GM19035 (cell line): ENCODE results near the gene UPK3BL2.
"Not testable (repeated sequence)": the region's sequence is repeated elsewhere in the genome, so short reads cannot be mapped to it uniquely, and the experiment has no call there.

Source experiments
- ATAC-seq: cut with Tn5 transposase; IDR thresholded peaks from one replicate; pipeline ENCODE4 v1.9.1; 2021; ENCODE audit not compliant: unreplicated experiment

The UPK3BL2 gene, protein sequence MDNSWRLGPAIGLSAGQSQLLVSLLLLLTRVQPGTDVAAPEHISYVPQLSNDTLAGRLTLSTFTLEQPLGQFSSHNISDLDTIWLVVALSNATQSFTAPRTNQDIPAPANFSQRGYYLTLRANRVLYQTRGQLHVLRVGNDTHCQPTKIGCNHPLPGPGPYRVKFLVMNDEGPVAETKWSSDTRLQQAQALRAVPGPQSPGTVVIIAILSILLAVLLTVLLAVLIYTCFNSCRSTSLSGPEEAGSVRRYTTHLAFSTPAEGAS

DNA sequence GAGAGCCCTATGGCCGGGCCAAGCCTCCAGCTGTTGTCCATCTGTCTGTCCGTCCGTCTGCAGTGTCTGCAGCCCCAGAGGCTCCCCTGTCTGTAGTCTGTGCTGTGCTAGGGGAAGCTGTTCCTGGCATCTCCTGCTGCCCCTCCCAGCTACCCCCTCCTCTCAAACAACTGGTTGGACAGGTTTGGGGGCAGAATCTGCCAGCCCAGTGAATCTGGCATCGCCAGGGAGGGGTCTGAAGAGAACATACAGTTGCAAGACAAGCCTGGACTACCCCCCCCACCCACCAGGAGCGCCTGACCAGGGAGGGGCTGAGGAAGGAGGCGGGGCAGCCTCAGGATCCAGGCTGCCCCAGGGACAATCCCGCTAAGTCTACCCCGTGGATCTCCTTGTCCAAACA lies at the start of gene UPK3BL2:
UPK3BL2 (minus strand) TSS at position 101 of the 400 bp plus-strand sequence; CDS start at position 41, 60 bp downstream.
- not testable (repeated sequence) for ATAC-seq

DNA sequence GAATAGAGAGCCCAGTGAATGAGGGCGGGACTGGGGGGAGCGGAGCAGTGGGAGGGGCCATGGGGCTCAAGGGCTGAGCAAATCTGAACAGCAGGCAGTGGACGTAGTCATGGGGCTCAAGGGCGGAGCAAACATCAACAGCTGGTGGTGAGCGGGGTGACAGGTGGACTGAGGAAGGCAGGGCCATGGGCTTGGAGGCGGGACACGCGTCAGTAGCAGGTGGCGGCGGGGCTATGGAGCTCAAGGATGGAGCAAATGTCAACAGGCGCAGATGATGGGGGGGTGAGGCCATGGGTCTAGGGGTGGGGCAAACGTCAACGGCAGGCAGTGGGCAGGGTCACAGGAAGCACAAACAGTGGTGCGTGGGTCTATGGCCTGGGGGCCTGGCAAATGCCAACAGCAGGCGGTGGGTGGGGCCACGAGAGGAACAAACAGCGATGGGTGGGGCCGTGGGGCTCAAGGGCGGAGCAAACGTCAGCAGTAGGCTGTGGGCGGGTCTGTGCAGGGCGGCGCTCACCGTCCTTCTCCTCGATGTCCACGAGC lies 49.1 kb upstream of the UPK3BL2 start:
- peak; percentile 54 for ATAC-seq

DNA sequence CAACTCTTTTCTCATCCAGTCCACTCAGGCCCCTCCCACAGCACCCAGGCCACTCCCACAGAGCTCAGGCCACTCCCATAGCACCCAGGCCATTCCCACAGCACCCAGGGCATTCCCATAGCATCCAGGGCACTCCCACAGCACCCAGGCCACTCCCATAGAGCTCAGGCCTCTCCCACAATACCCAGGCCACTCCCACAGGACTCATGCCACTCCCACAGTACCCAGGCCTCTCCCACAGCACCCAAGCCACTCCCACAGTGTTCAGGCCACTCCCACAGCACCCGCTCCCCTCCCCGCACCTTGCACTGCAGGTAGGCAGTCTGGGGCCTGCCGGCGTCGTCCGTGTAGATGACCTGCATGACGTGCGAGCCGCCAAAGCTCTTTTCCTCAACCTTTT lies 46.4 kb upstream of the UPK3BL2 start:
- peak; percentile 43 for ATAC-seq

DNA sequence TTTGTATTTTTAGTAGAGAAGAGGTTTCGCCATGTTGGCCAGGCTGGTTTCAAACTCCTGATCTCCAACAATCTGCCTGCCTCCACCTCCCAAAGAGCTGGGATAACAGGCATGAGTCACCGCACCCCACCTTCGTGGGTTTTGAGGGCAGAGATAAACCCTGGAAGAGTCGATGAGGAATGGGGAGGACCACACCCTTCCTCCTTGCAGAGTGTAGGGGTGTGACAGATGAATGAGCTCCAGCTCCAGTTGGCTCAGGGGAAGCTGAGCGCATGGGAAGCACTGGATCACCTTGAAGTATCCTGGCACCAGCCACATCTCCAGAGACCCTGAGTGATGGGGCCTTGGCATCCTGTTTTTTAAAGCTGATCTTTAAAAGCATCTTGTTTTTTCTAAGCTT lies 40.0 kb upstream of the UPK3BL2 start:
- ATAC-seq, result not testable (repeated sequence)

DNA sequence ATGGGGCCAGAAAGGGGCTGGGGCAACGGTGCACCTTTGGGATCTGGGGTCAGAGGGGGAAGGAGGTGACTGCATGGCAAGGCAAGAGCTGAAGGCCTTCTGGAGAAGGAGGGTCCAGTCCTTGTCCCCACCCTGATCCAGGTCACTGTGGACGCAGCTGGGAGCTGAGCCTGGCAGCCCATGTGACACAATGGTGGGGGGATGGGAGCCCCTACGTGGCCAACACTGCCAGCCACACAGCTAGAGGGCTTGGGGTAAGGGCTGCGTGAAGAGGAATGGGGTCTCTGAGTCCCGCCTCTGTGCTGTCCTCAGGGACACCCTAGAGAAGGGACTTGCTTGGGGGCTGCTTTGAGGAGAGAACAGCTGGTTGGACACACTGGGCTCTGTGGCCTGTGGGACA lies 38.2 kb upstream of the UPK3BL2 start:
- ATAC-seq, result not testable (repeated sequence)

DNA sequence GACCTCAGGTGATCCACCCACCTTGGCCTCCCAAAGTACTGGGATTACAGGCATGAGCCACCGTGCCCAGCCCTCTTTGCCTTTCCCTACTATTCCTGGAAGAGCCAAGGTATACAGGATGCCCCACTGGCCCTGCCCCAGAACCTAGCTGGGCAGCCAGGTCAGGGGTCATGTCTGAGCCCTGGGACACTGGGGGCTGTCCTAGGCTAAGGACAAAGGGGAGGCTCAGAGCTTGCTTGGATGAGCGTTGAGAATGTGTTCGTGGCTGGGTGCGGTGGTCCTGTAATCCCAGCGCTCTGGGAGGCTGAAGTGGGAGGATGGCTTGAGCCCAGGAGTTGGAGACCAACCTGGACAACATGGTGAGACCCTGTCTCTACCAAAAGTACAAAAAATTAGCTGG lies 35.0 kb upstream of the UPK3BL2 start:
- ATAC-seq, result not testable (repeated sequence)

DNA sequence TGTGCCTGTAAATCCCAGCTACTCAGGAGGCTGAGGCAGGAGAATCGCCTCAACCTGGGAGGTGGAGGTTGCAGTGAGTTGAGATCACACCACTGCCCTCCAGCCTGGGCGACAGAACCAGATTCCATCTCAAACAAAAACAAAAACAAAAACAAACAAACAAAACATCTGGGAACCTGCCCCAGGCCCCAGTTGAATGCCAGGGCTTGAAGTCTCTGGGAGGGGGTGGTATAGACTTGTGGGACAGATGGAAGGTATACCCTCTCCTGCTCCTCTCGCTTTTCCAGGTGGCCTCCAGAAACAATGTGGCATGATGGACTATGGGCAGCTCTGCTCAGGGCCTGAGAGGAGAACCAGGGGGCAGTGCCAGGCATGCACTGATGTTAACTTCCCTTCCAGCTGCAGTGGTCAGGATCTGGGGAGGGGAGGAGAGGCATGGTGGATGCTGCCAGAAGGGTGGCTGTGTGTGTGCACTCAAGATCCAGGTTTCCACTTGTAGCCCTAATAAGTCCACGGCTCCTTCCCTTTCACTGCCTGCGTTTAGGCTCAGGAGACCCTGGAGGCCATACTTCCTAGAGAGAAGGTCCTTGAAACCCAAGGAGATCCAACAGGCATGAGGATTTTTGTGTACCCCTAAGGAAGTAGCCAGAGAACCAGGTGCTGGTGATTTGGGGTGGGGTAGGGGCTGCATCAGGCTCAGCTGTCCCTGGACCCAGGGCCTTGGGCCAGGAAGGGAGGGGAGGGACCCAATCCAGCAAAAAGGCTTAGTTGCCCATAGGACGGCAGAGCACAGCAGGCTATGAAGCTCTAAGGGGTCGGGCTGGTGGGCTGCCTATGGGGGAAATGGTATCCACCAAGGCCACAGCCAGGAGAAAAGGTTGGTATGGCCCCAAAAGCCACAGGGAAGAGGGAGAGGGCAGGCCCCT lies 34.1 kb upstream of the UPK3BL2 start:
- ATAC-seq, result not testable (repeated sequence)

DNA sequence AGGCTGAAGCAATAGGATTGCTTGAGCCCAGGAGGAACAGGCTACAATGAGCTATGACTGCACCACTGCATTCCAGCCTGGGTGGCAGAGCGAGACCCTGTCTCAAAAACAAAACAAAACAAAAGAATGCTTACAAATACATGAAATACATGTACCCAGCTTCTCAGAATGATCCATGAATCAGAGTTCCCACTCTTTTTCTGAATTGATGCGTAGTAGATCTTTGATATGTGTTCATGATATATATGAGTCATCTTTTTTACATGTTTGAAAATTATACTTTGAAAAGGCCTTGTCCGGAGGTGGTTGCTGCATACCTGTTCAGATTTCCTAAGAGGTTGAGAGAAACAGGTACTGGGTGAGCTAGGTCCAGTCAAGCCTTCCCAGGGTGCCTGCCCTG lies 32.9 kb upstream of the UPK3BL2 start:
- ATAC-seq, result not testable (repeated sequence)

DNA sequence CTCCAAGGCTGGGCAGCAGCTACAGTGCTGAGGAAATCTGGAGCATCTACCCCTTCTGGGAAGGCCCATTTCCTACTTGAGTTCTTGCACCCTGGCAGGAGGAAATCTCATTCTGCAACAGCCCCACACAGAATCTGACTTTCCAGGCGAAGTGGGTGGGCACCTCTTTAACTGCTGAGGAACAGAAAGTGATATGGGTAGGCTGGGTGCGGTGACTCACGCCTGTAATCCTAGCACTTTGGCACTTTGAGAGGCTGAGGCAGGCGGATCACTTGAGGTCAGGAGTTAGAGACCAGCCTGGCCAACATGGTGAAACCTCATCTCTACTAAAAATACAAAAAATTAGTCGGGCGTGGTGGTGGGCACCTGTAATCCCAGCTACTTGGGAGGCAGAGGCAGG lies 31.1 kb upstream of the UPK3BL2 start:
- not testable (repeated sequence) for ATAC-seq

DNA sequence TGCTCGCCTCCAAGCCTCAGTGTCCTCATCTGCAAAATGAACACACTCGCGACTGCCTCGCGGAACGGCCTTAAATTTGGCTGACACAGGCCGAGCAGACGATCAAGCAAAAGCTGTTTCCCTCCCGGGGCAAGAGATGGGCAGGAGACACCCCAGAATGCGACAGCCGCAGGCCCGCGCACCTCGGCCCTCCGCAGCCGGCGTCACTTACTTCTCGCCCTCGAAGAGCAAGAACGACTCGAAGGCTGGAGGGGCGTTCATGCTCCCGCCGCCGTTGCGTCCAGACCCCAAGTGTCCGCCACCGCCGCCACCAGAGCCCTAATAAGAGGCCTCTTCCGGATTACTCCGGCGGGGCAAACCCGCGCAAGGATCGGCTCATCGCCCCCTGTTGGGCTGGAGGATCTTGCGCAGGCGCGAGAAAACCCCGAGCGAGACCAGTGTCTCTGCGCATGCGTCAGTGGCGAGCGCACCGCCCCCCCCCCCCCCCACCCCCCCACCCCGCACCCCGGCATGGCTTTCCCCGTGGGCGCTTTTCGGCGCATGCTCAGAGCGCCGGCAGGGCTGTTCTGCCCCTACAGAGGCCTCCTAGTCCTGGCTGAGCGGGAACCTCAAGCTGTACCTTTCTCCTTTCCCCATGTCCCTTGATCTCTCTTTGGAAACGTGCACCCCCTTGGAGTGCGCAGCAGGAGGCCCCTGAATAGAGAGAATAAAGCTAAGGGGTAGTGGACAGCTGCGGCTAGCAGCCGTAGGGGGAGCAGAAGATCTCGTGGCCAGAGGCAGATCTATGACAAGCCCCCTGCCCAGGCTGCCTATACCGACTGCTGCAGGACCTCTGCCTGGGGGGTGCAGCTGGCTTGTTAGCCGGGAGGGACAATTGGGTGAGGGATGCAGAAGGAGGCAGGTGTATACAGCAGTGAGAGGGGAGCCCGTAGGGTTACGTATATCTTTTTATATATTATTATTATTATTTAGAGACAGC lies 29.1 kb upstream of the UPK3BL2 start, which contains the start of gene POLR2J3:
POLR2J3 (minus strand) TSS at position 323 of the 979 bp plus-strand sequence; CDS start at position 261, 62 bp downstream.
- ATAC-seq, result peak; percentile 95

DNA sequence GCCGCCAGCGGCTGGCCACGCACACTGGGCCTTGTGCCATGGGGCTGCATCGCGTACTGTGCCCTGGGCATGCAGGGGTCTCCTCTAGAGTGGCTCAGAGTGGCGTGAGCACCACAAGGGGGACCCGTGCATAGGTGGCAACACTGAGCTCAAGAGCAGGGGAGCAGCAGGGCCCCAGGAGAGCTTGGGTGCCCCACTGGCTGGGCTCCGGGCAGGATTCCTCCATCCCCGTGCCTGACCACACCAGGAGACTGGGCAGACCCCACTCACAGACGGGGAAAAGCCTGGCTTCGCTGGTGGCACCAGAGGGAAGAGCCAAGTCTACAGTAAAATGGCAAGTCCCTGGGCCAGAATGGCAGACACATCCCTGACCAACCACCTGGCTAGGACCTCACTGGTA lies 25.1 kb upstream of the UPK3BL2 start:
- ATAC-seq, result not testable (repeated sequence)

DNA sequence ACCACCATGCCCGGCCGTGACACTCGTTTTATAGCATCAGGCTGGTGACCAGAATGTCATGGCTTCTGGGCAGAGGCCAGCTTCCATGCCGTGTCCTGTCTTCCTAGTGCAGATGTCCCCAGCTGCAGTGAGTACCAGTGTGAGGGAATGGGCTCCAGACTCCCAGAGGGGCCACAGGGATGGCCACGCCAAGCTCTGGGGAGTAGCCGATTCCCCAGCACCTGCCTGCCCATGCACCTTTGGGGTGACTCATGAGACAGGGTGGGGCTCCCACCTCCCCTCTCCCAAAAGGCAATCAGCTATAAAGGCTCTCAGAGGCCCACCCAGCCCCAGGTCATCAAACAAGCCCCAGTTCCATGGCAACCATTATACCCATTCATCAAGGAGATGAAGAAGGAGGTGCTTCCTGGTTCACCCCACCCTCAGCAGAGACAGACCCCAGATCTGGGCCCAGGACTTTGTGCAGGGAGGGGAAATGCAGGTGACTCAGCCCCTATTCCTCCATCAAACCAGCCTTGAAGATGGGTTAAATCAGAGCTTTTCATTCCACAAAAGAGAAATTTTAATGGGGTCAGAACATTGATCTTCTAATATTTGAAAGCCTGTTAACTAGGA lies 7.4 kb upstream of the UPK3BL2 start, which contains the start of gene SPDYE2:
SPDYE2 (plus strand) TSS at position 419 of the 615 bp plus-strand sequence. CDS start 2,030 bp downstream, outside the sequence.
- not testable (repeated sequence) for ATAC-seq

DNA sequence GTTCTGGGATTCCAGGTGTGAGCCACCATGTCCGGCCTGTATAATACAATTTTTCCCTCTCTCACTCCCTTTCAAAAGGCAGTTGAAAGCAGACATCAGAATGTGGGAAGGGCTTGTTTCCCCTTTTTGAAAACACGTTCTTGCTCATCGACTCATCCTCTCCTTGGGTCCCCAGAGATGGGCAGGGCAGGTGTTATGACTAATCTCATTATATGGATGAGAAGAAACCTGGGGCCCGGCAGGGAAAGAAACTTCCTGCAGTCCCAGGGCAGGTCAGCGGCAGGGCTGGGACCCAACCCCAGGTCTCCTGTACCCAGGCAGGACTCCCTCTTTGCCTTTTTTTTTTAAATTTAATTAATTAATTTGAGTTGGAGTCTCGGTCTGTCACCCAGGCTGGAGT lies 2.9 kb upstream of the UPK3BL2 start:
- peak; percentile 59 for ATAC-seq

DNA sequence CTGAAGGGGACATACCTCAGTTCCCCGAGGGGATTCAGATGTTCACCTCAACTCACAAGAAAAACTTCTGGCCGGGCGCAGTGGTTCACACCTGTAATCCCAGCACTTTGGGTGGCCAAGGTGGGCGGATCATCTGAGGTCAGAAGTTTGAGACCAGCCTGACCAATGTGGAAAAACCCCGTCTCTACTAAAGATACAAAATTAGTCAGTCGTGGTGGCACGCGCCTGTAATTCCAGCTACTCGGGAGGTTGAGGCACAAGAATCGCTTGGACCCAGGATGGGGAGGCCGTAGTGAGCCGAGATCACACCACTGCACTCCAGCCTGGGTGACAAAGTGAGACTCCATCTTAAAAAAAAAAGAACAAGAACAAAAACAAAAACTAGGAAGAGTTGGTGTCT lies 1.8 kb upstream of the UPK3BL2 start:
- ATAC-seq, result not testable (repeated sequence)

DNA sequence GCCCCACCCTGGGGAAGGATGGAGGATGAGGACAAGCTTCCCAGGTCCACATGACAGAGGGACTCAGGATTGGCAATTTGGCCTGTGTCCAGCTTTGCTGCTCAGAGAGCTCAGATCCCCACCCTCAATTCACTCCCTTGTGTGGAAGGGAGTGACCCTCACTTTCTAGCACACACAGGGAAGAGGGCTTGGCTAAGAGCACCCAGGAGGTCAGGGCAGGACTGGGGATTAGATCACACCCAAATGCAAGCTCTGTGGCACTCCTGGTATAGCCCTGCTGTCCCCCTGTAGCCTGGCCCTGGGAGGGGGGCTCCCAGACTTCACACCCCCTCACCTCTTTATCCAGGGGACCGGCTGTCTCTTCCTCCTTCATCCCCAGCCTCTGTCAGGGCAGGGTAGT lies 876 bp upstream of the UPK3BL2 start:
- ATAC-seq, result not testable (repeated sequence)

DNA sequence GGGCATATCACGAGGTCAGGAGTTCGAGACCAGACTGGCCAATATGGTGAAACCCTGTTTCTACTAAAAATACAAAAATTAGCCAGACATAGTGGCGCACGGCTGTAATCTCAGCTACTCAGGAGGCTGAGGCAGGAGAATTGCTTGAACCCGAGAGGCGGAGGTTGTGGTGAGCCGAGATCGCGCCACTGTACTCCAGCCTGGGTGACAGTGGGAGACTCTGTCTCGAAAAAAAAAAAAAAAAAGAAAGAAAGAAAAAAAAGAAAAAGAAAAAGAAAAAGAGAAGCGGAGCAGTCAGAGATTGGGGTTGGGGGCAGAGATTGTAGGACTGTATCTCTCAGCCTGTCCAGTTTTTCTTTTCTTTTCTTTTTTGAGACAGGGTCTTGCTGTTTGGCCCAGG lies 725 bp downstream of the UPK3BL2 start:
- not testable (repeated sequence) for ATAC-seq

DNA sequence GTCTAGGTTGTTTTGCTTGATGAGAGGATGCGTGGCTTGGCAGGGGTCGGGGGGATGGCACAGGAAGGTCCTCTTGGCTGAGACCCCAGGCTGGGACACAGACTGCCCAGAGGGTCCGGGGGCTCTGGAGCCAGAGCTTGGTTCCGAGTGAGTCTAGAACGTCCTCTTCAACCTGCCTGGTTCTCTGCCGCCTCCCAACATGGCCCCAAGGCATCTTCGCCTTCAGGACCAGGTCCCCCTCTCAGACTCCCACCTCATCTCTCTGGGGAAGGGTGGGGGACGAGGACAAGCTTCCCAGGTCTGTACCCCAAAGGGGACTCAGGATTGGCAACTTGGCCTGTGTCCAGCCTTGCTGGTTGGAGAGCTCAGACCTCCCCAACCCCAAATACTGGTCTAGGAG lies 1.4 kb downstream of the UPK3BL2 start:
- ATAC-seq, result not testable (repeated sequence)

DNA sequence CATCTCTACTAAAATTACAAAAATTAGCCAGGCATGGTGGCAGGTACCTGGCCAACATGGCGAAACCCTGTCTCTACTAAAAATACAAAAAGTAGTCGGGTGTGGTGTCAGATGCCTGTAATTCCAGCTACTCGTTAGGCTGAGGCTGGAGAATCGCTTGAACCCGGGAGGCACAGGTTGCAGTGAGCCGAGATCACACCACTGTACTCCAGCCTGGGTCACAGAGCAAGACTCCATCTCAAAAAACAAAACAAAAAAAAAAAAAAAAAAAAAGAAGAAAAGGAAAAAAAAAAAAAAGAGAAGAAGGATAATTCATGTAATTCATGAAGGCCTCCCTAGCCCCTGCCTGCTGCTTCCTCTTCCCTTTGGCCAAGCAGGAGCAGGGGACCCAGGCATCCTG lies 2.9 kb downstream of the UPK3BL2 start:
- not testable (repeated sequence) for ATAC-seq

DNA sequence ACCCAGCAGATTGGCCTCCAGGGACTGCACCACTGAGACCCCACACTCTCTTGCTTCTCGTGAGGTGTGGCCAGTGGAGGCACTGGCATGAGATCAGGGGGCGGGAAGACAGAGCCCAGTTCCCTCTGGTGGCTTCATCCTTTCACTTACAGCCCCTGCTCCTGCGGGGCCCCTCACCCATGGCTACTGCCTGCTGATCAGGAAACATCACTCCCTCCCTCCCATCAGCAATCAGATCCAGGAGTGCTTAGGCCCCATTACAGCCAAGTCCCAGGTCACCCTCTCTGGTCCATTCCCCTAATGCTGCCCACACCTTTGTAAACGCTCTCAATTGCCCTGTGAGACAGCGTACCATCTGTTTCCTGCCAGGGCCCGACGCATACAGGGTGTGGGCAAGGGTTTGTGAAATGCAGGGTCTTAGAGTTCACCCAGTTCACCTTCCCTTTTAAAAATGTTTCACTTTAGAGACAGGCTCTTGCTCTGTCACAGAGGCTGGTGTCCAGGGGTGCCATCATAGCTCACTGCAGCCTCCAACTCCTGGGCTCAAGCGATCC lies 8.4 kb downstream of the UPK3BL2 start:
- not testable (repeated sequence) for ATAC-seq
